Ovary (tissue), 3 donors: Measurements from ENCODE around the gene FAM135A.

Experiments used
- CTCF ChIP-seq, 3 donors: fragments of 450-650 bp in 2 of 3; fragments of 200-600 bp in 1 of 3; IDR thresholded peaks; one replicate each; pipeline versions ENCODE4 v1.5.1 to v1.8.0; 2016 to 2022; ENCODE audit warnings: antibody characterized with exemption in 3 of 3, mild to moderate bottlenecking in 1 of 3
- POLR2A ChIP-seq: fragments of 450-650 bp; IDR thresholded peaks from one replicate; pipeline ENCODE4 v1.6.1; 2017; ENCODE audit warnings: antibody characterized with exemption, mild to moderate bottlenecking, moderate library complexity
- donor health status: DM: no; HTN: no; CAD: no.

GRCh38 chr6:70415660-70416059, 2.4 kb downstream of the FAM135A start:
- TF ChIP-seq POLR2A: no peak
- no peak for TF ChIP-seq CTCF (IDR thresholded peaks at IDR 0.05)
